Mucosa of descending colon (tissue), 3 donors: ENCODE results near the gene TGFBR3. TPM values are rescaled to one million over a fixed set of nuclear protein-coding genes. Genes with fewer than 3 reads are reported as not detected.

ENCODE experiments used
- ATAC-seq: fragments of 200-7000 bp; cut with Tn5 transposase; one replicate; pipeline ENCODE4 v1.9.1; 2020; ENCODE audit warnings: mild to moderate bottlenecking, moderate library complexity
- DNase-seq, 3 donors: peaks; one replicate each; pipeline ENCODE4 v3.0.0-alpha.2; 2020
- H3K36me3 ChIP-seq: fragments of 200-600 bp; one replicate; pipeline ENCODE4 v1.8.0; 2021; ENCODE audit warnings: low read depth, mild to moderate bottlenecking
- H3K4me1 ChIP-seq: fragments of 200-600 bp; one replicate; pipeline ENCODE4 v1.8.0; 2021; ENCODE audit warnings: low read depth, mild to moderate bottlenecking
- H3K4me3 ChIP-seq: fragments of 200-600 bp; one replicate; pipeline ENCODE4 v1.8.0; 2021; ENCODE audit warnings: mild to moderate bottlenecking
- H3K9me3 ChIP-seq: fragments of 200-600 bp; one replicate; pipeline ENCODE4 v1.8.0; 2021; ENCODE audit warnings: mild to moderate bottlenecking
- CTCF ChIP-seq: fragments of 200-600 bp; IDR thresholded peaks from one replicate; pipeline ENCODE4 v1.8.0; 2022; ENCODE audit warnings: antibody characterized with exemption, mild to moderate bottlenecking
- intact Hi-C, 2 donors: fragments of 100-400 bp; cut with DNase I in 1 of 2; cut with micrococcal nuclease in 1 of 2; formaldehyde crosslinking; loops; one replicate each; pipeline versions ENCODE4 v1.11.0 to v1.11.1; 2022; cut with DNase I, micrococcal nuclease
- total RNA-seq, 3 donors: library from RNA; stranded (reverse); fragmentation: NEBNext Ultra II Directional in 2 of 3; extraction: Animal tissue kit (Norgen Biotek cat#: 25700) in 2 of 3; gene quantifications; one replicate each; pipeline versions ENCODE4 v1.2.1 to v1.2.4, GENCODE V29; 2021 to 2023
- donor health status: DM: no; HTN: no; CAD: no; lungs with moderate emphysema.
- donor health status: DM: no; HTN: no; CAD: no.
- donor health status: DM: no; HTN: yes; CAD: no.

The TGFBR3 gene
- total RNA-seq, 3 donors from 2014 or later: 11.6 to 89.7 (median 21.1) TPM

- intact Hi-C loops: no loop called here
- TF ChIP-seq CTCF: no peak
- H3K4me3 ChIP-seq: no peak overlapping the region
- ATAC-seq: peak; percentile 25
- H3K36me3 ChIP-seq: no peaks in the 10 kb centered on the region
- peaks cover 35% of the 10 kb centered on the region for H3K4me1 ChIP-seq
- peak in 1 of 3 donors; percentile 83 for DNase-seq
- no peaks in the 10 kb centered on the region for H3K9me3 ChIP-seq
Measured at GRCh38 chr1:91831132-91831930, 54.6 kb downstream of the TGFBR3 start.

- intact Hi-C loops: no loop called here
- ATAC-seq: peak; percentile 63
- Histone ChIP-seq H3K4me3 (no peak overlapping the region), H3K36me3 (no peaks in the 10 kb centered on the region), H3K9me3 (no peaks in the 10 kb centered on the region), H3K4me1 (peaks cover 35% of the 10 kb centered on the region)
- no peak for TF ChIP-seq CTCF
- DNase-seq: peak; percentile 60 to 74 (median 71)
Measured at GRCh38 chr1:91830242-91831131, 55.5 kb downstream of the TGFBR3 start.

- Histone ChIP-seq H3K4me3 (no peak overlapping the region), H3K36me3 (no peaks in the 10 kb centered on the region), H3K9me3 (no peaks in the 10 kb centered on the region), H3K4me1 (peaks cover 32% of the 10 kb centered on the region)
- ATAC-seq: no peak
- no peak for TF ChIP-seq CTCF
- no peak for DNase-seq
- intact Hi-C loops: no loop called here
Measured at GRCh38 chr1:91829293-91830153, 56.4 kb downstream of the TGFBR3 start.

- no peak for TF ChIP-seq CTCF
- ATAC-seq: peak; percentile 2
Measured at GRCh38 chr1:91828583-91829281, 57.2 kb downstream of the TGFBR3 start.

More at GRCh38 chr1:91828583-91829281, 57.2 kb downstream of the TGFBR3 start:
- no peaks in the 10 kb centered on the region for H3K36me3 ChIP-seq
- H3K4me3 ChIP-seq: no peak overlapping the region
- no peaks in the 10 kb centered on the region for H3K9me3 ChIP-seq
- peak in 1 of 3 donors; percentile 49 for DNase-seq
- H3K4me1 ChIP-seq: peaks cover 32% of the 10 kb centered on the region
- intact Hi-C loops: no loop called here
